Measurements from ENCODE around the gene VSIG10L2.

VSIG10L2 gene

DNA sequence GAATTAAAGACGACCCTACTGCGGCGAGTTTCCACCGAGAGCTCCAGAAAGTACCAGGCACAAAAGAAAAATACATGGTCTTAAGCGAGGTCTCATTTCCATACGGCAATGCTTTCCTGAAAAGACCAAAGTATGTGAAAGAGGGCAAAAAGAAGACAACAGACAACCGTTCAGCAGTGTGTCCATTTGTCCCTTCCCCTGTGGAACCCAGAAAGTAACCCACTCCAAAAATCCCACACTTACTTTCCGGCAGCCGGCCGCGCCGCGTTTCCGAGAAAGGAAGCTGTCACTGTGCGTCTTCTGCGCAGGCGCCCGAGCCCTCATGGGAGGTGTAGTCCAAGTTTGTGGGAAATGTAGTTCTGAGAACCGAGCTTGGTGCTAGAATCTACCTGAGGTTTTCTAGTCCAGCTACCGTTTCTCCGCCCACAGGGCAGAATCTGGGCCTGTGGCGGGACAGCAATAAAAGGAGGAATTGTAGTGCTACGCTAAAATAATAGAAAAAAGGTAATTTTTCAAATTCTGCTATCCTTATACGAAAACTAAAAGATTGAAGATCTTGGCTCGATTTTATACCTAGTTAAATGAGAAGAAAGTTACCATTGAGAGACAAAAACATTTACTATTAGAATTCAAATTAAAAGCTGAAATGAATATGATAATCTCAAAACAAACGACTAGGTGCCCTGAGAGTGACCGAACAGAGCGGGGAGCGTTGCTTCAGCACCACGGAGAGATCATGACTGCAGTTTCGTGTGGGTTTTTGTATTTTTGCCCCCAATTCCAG lies 42.7 kb upstream of the VSIG10L2 start, which contains the start of gene PUS3 (continued):
- TF ChIP-seq BCL11B (tag by site-specific recombination; IDR thresholded peaks at IDR 0.05; ENCODE audit: low read depth), result no peak
- TF ChIP-seq, protein P1, sequence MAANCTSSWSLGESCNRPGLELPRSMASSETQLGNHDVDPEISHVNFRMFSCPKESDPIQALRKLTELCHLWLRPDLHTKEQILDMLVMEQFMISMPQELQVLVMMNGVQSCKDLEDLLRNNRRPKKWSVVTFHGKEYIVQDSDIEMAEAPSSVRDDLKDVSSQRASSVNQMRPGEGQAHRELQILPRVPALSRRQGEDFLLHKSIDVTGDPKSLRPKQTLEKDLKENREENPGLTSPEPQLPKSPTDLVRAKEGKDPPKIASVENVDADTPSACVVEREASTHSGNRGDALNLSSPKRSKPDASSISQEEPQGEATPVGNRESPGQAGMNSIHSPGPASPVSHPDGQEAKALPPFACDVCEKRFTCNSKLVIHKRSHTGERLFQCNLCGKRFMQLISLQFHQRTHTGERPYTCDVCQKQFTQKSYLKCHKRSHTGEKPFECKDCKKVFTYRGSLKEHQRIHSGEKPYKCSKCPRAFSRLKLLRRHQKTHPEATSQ (tag by site-specific recombination; IDR thresholded peaks at IDR 0.05), result no peak
- TF ChIP-seq ZNF544 (tag by site-specific recombination; IDR thresholded peaks at IDR 0.05), result no peak
- no peak for TF ChIP-seq ZNF658 (tag by site-specific recombination; IDR thresholded peaks at IDR 0.05)
- no peak for TF ChIP-seq ZNF341 (tag by site-specific recombination; IDR thresholded peaks at IDR 0.05; ENCODE audit: low read depth)
- TF ChIP-seq, protein P2, sequence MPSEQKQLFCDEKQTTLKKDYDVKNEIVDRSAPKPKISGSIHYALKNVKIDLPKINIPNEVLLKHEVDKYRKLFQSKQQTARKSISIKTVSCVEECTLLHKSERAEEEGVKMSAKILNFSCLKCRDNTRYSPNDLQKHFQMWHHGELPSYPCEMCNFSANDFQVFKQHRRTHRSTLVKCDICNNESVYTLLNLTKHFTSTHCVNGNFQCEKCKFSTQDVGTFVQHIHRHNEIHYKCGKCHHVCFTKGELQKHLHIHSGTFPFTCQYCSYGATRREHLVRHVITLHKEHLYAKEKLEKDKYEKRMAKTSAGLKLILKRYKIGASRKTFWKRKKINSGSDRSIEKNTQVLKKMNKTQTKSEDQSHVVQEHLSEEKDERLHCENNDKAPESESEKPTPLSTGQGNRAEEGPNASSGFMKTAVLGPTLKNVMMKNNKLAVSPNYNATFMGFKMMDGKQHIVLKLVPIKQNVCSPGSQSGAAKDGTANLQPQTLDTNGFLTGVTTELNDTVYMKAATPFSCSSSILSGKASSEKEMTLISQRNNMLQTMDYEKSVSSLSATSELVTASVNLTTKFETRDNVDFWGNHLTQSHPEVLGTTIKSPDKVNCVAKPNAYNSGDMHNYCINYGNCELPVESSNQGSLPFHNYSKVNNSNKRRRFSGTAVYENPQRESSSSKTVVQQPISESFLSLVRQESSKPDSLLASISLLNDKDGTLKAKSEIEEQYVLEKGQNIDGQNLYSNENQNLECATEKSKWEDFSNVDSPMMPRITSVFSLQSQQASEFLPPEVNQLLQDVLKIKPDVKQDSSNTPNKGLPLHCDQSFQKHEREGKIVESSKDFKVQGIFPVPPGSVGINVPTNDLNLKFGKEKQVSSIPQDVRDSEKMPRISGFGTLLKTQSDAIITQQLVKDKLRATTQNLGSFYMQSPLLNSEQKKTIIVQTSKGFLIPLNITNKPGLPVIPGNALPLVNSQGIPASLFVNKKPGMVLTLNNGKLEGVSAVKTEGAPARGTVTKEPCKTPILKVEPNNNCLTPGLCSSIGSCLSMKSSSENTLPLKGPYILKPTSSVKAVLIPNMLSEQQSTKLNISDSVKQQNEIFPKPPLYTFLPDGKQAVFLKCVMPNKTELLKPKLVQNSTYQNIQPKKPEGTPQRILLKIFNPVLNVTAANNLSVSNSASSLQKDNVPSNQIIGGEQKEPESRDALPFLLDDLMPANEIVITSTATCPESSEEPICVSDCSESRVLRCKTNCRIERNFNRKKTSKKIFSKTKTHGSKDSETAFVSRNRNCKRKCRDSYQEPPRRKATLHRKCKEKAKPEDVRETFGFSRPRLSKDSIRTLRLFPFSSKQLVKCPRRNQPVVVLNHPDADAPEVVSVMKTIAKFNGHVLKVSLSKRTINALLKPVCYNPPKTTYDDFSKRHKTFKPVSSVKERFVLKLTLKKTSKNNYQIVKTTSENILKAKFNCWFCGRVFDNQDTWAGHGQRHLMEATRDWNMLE (tag by site-specific recombination; conservative IDR thresholded peaks at IDR 0.05; ENCODE audit: low read depth), result peak; percentile 43
- TF ChIP-seq ZNF621 (tag by site-specific recombination; IDR thresholded peaks at IDR 0.05), result no peak
- peak; percentile 28; the same call in 1 of the 2 replicates for TF ChIP-seq SP7 (tag by site-specific recombination; IDR thresholded peaks at IDR 0.05)
- TF ChIP-seq, protein P3, sequence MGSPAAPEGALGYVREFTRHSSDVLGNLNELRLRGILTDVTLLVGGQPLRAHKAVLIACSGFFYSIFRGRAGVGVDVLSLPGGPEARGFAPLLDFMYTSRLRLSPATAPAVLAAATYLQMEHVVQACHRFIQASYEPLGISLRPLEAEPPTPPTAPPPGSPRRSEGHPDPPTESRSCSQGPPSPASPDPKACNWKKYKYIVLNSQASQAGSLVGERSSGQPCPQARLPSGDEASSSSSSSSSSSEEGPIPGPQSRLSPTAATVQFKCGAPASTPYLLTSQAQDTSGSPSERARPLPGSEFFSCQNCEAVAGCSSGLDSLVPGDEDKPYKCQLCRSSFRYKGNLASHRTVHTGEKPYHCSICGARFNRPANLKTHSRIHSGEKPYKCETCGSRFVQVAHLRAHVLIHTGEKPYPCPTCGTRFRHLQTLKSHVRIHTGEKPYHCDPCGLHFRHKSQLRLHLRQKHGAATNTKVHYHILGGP (tag by site-specific recombination; IDR thresholded peaks at IDR 0.05), result no peak
- peak; percentile 30; the same call in 1 of the 2 replicates for TF ChIP-seq ZBTB17 (tag by site-specific recombination; IDR thresholded peaks at IDR 0.05)
- no peak for TF ChIP-seq ZFP3 (tag by site-specific recombination; IDR thresholded peaks at IDR 0.05; ENCODE audit: low read depth)
- TF ChIP-seq ZNF324 (tag by site-specific recombination; IDR thresholded peaks at IDR 0.05), result no peak
- TF ChIP-seq ZNF221 (tag by site-specific recombination; IDR thresholded peaks at IDR 0.05; ENCODE audit: borderline replicate concordance), result no peak
- TF ChIP-seq ZNF335 (tag by site-specific recombination; conservative IDR thresholded peaks at IDR 0.05), result peak; percentile 76
- no peak for TF ChIP-seq ZNF521 (tag by site-specific recombination; IDR thresholded peaks at IDR 0.05)
- TF ChIP-seq TRIM28 (IDR thresholded peaks at IDR 0.05; ENCODE audit: borderline replicate concordance, low read length), result no peak
- TF ChIP-seq, protein P4, sequence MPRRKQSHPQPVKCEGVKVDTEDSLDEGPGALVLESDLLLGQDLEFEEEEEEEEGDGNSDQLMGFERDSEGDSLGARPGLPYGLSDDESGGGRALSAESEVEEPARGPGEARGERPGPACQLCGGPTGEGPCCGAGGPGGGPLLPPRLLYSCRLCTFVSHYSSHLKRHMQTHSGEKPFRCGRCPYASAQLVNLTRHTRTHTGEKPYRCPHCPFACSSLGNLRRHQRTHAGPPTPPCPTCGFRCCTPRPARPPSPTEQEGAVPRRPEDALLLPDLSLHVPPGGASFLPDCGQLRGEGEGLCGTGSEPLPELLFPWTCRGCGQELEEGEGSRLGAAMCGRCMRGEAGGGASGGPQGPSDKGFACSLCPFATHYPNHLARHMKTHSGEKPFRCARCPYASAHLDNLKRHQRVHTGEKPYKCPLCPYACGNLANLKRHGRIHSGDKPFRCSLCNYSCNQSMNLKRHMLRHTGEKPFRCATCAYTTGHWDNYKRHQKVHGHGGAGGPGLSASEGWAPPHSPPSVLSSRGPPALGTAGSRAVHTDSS (tag by site-specific recombination; IDR thresholded peaks at IDR 0.05), result no peak
- TF ChIP-seq, protein P5, sequence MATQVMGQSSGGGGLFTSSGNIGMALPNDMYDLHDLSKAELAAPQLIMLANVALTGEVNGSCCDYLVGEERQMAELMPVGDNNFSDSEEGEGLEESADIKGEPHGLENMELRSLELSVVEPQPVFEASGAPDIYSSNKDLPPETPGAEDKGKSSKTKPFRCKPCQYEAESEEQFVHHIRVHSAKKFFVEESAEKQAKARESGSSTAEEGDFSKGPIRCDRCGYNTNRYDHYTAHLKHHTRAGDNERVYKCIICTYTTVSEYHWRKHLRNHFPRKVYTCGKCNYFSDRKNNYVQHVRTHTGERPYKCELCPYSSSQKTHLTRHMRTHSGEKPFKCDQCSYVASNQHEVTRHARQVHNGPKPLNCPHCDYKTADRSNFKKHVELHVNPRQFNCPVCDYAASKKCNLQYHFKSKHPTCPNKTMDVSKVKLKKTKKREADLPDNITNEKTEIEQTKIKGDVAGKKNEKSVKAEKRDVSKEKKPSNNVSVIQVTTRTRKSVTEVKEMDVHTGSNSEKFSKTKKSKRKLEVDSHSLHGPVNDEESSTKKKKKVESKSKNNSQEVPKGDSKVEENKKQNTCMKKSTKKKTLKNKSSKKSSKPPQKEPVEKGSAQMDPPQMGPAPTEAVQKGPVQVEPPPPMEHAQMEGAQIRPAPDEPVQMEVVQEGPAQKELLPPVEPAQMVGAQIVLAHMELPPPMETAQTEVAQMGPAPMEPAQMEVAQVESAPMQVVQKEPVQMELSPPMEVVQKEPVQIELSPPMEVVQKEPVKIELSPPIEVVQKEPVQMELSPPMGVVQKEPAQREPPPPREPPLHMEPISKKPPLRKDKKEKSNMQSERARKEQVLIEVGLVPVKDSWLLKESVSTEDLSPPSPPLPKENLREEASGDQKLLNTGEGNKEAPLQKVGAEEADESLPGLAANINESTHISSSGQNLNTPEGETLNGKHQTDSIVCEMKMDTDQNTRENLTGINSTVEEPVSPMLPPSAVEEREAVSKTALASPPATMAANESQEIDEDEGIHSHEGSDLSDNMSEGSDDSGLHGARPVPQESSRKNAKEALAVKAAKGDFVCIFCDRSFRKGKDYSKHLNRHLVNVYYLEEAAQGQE (tag by site-specific recombination; IDR thresholded peaks at IDR 0.05), result peak; percentile 88
- no peak for TF ChIP-seq ZNF677 (tag by site-specific recombination; IDR thresholded peaks at IDR 0.05)
- TF ChIP-seq WT1 (tag by site-specific recombination; IDR thresholded peaks at IDR 0.05), result no peak
- TF ChIP-seq, protein P6, sequence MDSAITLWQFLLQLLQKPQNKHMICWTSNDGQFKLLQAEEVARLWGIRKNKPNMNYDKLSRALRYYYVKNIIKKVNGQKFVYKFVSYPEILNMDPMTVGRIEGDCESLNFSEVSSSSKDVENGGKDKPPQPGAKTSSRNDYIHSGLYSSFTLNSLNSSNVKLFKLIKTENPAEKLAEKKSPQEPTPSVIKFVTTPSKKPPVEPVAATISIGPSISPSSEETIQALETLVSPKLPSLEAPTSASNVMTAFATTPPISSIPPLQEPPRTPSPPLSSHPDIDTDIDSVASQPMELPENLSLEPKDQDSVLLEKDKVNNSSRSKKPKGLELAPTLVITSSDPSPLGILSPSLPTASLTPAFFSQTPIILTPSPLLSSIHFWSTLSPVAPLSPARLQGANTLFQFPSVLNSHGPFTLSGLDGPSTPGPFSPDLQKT (IDR thresholded peaks at IDR 0.05; ENCODE audit: borderline replicate concordance, low read depth, low read length), result no peak
- TF ChIP-seq KLF8 (tag by site-specific recombination; IDR thresholded peaks at IDR 0.05), result no peak
- TF ChIP-seq ZNF133 (tag by site-specific recombination; IDR thresholded peaks at IDR 0.05), result no peak
- peak; percentile 57; the same call in 1 of the 2 replicates for TF ChIP-seq ZNF629 (tag by site-specific recombination; IDR thresholded peaks at IDR 0.05)
